Neuron (in vitro differentiated cells): ENCODE measurements around the gene C11orf68.
A peak's percentile ranks its signal among the peaks of the same experiment; 100 is the strongest.

Experiments
- H2AFZ ChIP-seq: one replicate; pipeline ENCODE4 v1.6.1; 2013; ENCODE audit warnings: low read depth, mild to moderate bottlenecking, inconsistent platforms, low read length, moderate library complexity
- H3K27me3 ChIP-seq: one replicate; pipeline ENCODE4 v1.6.1; 2013; ENCODE audit warnings: low read length; ENCODE audit not compliant: insufficient read depth
- H3K36me3 ChIP-seq: one replicate; pipeline ENCODE4 v1.6.1; 2013; ENCODE audit warnings: low read length; ENCODE audit not compliant: insufficient read depth
- H3K4me1 ChIP-seq: one replicate; pipeline ENCODE4 v1.6.1; 2013; ENCODE audit warnings: low read length; ENCODE audit not compliant: insufficient read depth
- H3K4me3 ChIP-seq: 2 replicates; pipeline ENCODE4 v1.5.1; 2013; ENCODE audit warnings: mild to moderate bottlenecking, low read length, moderate library complexity
- H3K9me3 ChIP-seq: one replicate; pipeline ENCODE4 v1.6.1; 2013; ENCODE audit warnings: low read length

C11orf68 gene

DNA sequence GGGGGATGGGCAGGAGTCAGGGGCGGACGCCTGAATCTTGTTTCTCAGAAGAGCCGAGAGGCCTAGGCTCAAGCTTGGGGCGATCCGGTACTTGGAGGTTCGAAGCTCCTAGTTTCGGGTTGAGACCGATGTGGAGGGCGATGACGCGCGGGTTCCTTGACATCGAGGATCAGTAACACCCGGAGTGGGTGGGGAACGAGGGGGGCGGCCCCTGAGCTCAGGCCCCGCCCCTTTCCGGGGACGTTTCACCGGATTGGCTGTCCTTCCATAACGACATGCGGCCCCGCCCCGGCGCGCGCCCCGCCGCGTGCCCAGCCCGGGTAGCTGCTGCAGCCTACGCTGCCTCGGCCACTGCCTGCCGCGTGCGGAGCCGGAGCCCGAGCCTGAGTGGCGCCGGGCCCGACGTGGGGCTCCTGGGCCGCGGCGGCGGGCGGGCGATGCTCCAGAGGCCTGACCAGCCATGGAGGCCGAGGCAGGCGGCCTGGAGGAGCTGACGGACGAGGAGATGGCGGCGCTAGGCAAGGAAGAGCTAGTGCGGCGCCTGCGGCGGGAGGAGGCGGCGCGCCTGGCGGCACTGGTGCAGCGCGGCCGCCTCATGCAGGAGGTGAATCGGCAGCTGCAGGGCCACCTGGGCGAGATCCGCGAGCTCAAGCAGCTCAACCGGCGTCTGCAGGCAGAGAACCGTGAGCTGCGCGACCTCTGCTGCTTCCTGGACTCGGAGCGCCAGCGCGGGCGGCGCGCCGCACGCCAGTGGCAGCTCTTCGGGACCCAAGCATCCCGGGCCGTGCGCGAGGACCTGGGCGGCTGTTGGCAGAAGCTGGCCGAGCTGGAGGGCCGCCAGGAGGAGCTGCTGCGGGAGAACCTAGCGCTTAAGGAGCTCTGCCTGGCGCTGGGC, 28.3 kb downstream of the C11orf68 start, which contains the start of gene CCDC85B:
Gene CCDC85B (plus strand): TSS at position 350 of the 895 bp plus-strand sequence. CDS start 111 bp downstream, at position 461.
- Histone ChIP-seq H3K36me3 (peaks cover 13% of the 10 kb centered on the region), H3K4me3 (peak within 1 kb of the TSS; percentile 79), H2AFZ (peak within 1 kb of the TSS; percentile 63), H3K27me3 (no peaks in the 10 kb centered on the region), H3K4me1 (peaks cover 36% of the 10 kb centered on the region), H3K9me3 (no peaks in the 10 kb centered on the region)

DNA sequence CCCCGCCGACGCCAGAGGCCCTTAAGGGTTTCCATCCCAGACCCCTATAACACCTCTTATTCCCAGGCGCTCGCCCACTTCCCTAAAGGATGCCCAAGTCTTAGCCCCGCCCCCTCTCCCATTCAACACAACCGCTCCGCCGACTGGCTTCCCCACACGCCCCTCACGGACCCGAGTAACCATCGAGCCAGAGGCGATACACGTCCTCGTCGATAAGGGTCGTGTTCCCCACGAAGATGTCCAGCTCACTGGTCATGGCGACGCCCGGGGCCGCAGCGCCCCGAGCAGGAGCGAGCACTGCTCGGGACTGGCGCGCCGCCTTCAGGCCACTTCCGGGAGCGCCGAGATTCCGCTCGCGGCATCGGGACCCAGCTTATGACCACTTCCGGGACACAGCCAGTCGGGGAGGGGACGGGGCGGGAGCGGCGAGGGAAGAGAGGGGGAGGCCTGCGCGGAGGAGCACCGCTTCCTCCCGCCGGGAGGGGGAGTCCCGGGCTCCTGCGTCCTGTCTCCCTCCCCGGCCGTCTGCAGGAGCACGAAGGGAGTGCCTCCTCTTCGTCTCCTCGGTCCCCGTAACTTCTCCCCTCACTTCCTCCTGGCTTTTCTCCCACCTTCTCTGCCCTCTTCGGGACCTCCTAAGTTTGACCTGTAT, 30.6 kb downstream of the C11orf68 start, which contains the start of gene FIBP:
Gene FIBP (minus strand): TSS at position 309 of the 652 bp plus-strand sequence. CDS start 53 bp downstream, at position 256.
- Histone ChIP-seq H3K36me3 (peaks cover 30% of the 10 kb centered on the region), H3K9me3 (no peaks in the 10 kb centered on the region), H3K27me3 (no peaks in the 10 kb centered on the region), H3K4me1 (peaks cover 39% of the 10 kb centered on the region), H3K4me3 (peak within 1 kb of the TSS; percentile 79), H2AFZ (no peak within 1 kb of the TSS)

DNA sequence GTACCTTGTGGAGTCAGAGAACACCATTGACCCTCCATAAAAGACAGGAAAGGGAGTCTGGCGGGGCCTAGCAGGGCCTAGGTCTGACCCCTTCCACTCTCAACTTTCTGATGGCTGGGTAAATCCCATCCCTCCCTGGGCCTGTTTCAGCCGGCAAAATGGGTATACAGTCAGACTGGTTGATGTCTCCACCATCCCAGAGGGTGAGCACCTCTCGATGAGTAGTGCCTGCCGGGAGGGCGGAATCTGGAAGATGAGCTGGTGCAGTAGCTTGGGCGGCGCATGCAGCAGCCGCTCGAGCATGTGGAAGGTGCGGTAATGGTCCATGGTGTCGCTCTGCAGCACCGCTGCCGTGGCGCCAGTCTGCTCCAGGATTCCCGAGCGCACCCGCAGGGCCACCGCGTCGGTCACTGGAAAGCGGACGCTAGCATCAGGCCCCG, 31.1 kb downstream of the C11orf68 start:
- H3K4me3 ChIP-seq: peak overlapping the region; percentile 79
- no peak overlapping the region for H2AFZ ChIP-seq
- no peaks in the 10 kb centered on the region for H3K27me3 ChIP-seq
- H3K4me1 ChIP-seq: peaks cover 39% of the 10 kb centered on the region
- H3K36me3 ChIP-seq: peaks cover 36% of the 10 kb centered on the region
- H3K9me3 ChIP-seq: no peaks in the 10 kb centered on the region

DNA sequence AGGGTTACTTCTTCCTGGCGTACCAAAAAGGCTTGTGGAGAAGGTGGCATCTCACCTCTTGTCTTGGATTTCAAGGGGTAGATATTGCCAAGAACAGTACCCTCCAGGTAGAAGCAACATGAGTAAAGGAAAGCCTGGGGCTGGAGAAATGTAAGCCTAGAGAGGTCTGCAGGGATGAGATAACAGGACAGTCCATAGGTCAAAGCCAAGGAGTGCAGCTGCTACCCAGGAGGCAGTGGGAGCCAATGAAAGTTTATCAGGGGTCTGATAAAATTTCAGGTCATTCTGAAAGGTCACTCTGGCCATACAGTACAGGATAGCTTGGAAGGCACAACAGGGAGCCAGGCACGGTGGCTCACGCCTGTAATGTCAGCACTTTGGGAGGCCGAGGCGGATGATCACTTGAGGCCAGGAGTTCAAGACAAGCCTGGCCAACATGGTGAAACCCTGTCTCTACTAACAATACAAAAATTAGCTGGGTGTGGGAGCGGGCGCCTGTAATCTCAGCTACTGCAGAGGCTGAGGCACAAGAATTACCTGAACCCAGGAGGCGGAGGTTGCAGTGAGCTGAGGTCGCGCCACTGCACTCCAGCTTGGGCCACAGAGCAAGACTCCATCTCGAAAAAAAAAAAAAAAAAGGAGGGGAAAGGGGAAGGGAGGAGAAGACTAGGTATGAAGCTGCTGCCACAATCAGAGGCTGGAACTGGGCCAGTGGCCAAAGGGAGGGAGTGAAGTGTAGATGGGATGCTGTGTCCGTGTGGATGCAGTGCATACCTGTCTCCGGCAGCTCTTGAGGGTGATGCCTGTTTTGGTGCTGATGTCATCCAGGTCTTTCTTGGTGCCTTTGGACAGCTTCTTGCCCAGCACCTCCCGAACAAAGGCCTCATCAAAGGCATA, 31.8 kb downstream of the C11orf68 start:
- H3K9me3 ChIP-seq: no peaks in the 10 kb centered on the region
- peaks cover 41% of the 10 kb centered on the region for H3K36me3 ChIP-seq
- H3K27me3 ChIP-seq: no peaks in the 10 kb centered on the region
- H3K4me1 ChIP-seq: peaks cover 36% of the 10 kb centered on the region
- peak overlapping the region; percentile 79 for H3K4me3 ChIP-seq
- no peak overlapping the region for H2AFZ ChIP-seq

DNA sequence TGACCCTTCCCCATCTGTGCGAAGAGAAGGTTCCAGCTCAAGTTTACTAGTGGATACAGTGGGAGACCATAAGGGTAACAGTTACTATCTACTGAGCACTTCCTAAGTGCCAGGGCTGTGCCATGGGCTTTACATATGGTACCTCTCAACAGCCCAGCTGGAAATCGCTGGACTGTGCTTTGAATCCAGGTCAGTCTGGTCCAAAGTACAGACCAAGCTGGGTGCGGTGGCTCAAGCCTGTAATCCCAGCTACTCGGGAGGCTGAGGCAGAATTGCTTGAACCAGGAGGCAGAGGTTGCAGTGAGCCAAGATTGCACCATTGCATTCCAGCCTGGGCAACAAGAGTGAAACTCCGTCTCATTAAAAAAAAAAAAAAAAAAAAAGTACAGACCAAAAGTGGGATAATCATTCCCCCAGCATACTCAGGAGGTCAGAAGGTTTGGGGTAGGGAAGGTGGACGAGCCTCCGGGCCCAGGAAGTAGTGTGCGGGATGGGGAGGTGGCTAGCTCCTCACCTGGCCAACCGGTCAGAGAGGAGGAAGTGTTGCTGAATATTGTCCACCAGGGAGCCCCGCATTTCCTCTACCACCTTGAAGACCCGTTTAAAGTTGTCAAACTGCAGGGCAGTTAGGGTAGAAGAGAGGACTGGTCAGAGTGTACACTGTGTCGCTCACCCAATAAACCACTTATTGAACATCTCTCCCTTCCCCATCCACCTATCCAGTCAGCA, 32.9 kb downstream of the C11orf68 start:
- no peak overlapping the region for H3K4me3 ChIP-seq
- H3K36me3 ChIP-seq: peaks cover 41% of the 10 kb centered on the region
- H3K9me3 ChIP-seq: no peaks in the 10 kb centered on the region
- H2AFZ ChIP-seq: no peak overlapping the region
- H3K27me3 ChIP-seq: no peaks in the 10 kb centered on the region
- peaks cover 27% of the 10 kb centered on the region for H3K4me1 ChIP-seq

DNA sequence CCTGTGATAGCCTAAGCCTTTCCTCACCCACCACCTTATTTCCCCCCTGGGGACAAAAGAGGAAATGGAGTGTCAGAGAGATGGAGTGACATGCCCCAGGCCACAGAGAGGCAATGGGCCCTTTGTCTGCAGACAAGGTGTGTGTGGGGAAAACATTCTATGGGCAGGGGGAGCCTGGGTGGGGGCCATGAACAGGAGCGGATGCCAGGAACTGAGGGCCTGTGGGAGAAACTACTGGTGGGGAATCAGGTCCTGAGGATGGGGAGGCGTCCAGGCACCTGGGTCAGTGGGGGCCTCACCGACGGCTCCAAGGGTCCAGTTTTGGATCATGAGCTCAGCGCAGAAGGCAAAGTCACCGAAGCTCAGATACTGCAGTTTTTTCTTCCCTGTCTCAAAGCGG, 33.6 kb downstream of the C11orf68 start:
- no peak overlapping the region for H3K4me3 ChIP-seq
- H3K4me1 ChIP-seq: peaks cover 27% of the 10 kb centered on the region
- H3K36me3 ChIP-seq: peaks cover 41% of the 10 kb centered on the region
- H2AFZ ChIP-seq: no peak overlapping the region
- no peaks in the 10 kb centered on the region for H3K9me3 ChIP-seq
- H3K27me3 ChIP-seq: no peaks in the 10 kb centered on the region

DNA sequence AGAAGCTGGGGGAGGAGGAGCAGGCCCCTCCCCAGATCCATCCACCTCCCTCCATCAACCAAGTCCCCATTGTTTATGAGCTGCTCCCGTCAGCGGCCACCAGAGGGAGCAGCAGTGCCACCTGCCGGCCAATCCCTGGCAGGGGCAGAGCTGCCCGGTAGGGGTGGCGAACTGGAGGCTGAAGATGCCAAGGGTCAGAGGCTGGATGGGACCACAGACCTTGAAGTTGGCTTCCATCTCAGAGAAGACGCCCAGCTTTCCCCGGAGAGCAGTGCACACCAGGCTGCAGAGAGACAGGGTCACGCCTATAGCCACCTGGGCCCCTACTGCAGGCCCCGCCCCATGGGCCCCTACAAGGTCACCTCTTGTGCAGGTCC, 34.2 kb downstream of the C11orf68 start:
- Histone ChIP-seq H3K27me3 (no peaks in the 10 kb centered on the region), H3K4me1 (peaks cover 21% of the 10 kb centered on the region), H3K36me3 (peaks cover 41% of the 10 kb centered on the region), H3K4me3 (no peak overlapping the region), H2AFZ (no peak overlapping the region), H3K9me3 (no peaks in the 10 kb centered on the region)

DNA sequence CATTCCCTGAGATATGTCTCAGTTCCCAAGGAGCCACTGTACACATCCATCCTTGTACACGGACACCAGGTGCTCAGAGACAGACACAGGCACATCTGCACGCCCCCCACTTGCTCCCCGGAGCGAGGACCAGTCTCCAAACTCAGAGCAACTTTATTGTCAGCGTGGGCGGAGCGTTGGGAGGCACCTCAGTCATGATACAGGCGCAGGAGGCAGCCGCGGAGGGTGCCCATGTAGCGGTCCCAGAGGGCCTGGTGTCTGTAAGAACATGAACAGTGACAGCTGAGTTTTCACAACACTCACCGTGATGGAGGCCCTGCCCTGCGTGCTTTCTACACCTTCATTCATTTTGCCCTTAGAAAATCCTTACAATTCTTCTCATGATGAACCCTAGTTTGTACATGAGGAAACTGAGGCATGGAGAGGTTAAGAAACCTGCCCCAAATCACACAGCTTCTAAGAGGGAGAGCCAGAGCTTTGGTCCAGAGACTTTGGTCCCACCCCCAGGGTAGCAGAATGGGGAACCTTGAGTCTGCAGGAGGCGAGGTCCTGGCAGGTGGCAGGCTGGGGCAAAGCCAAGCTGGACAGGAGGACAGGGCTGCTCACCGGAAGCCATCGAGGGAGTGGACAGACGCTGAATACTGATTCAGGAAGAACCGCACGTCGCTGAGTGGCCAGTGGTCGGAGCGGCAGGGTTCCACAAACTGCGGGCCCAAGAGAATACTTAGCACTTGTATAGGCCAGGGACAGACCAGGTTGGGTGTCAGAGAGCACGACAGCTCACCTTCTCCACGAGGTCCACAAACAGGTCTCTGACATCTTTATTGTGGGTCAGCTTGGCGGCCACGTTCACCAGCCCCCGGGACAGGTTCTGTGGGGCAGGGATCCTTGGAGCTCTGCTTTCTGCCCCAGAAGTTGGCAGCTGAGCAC, 34.8 kb downstream of the C11orf68 start:
- no peak overlapping the region for H3K4me3 ChIP-seq
- H3K4me1 ChIP-seq: peaks cover 16% of the 10 kb centered on the region
- peaks cover 41% of the 10 kb centered on the region for H3K36me3 ChIP-seq
- H3K9me3 ChIP-seq: no peaks in the 10 kb centered on the region
- no peaks in the 10 kb centered on the region for H3K27me3 ChIP-seq
- H2AFZ ChIP-seq: no peak overlapping the region

DNA sequence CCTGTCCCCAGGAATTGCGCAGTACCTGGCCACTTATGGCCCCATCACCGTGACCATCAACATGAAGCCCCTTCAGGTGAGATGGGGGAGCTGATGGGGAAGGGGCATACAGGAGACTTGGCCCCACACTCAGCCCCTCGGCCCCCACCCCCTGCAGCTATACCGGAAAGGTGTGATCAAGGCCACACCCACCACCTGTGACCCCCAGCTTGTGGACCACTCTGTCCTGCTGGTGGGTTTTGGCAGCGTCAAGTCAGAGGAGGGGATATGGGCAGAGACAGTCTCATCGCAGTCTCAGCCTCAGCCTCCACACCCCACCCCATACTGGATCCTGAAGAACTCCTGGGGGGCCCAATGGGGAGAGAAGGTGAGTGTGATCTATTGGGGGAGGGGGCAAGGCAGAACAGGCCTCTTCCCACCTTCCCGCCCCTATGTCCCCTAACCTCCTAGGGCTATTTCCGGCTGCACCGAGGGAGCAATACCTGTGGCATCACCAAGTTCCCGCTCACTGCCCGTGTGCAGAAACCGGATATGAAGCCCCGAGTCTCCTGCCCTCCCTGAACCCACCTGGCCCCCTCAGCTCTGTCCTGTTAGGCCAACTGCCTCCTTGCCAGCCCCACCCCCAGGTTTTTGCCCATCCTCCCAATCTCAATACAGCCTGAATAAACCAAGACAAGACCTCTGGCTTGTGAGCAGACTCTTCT, 35.7 kb downstream of the C11orf68 start:
- Histone ChIP-seq H2AFZ (no peak overlapping the region), H3K9me3 (no peaks in the 10 kb centered on the region), H3K27me3 (no peaks in the 10 kb centered on the region), H3K4me3 (no peak overlapping the region), H3K4me1 (peaks cover 11% of the 10 kb centered on the region), H3K36me3 (peaks cover 41% of the 10 kb centered on the region)

DNA sequence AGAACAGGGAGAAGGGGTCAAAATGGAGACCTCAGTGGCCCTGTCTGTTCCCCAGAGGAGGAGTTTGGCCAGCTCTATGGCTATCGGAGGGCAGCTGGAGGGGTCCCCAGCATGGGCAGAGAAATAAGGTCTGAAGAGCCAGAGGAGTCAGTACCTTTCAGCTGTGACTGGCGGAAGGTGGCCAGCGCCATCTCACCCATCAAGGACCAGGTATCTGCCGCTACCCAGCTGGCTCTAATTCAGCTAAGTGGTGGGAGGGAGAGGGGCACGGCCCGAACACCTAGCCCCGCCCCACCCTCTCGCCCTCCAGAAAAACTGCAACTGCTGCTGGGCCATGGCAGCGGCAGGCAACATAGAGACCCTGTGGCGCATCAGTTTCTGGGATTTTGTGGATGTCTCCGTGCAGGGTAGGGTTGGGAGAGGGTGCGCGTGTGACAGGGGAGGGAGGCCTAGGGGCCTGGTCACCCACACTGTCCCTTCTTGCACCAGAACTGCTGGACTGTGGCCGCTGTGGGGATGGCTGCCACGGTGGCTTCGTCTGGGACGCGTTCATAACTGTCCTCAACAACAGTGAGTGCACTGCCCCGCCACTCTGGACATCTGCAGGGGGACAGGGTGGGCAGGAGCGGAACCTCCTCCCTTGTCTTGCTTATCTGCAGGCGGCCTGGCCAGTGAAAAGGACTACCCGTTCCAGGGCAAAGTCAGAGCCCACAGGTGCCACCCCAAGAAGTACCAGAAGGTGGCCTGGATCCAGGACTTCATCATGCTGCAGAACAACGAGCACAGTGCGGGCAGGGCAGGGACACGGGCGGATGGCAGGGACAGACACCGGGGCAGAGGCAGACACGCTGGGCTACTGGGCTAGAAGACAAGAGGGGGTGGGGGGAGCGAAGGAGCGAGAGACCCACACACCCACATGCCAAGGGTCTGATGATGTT, 36.5 kb downstream of the C11orf68 start:
- H3K4me3 ChIP-seq: no peak overlapping the region

More for the DNA sequence above, 36.5 kb downstream of the C11orf68 start:
- Histone ChIP-seq H2AFZ (no peak overlapping the region), H3K9me3 (no peaks in the 10 kb centered on the region), H3K27me3 (no peaks in the 10 kb centered on the region), H3K4me1 (peaks cover 9% of the 10 kb centered on the region), H3K36me3 (peaks cover 41% of the 10 kb centered on the region)
